Lung microvascular endothelial cell (primary cell): Measurements from ENCODE around the gene RGR. TPM values are rescaled to one million over a fixed set of nuclear protein-coding genes. Genes with fewer than 3 reads are reported as not detected.

Experiments used
- DNase-seq, 2 donors: peaks; one replicate each; pipeline versions ENCODE4 v3.0.0 to v3.0.0-alpha.2; 2010; ENCODE audit warnings: low read depth in 2 of 2
- total RNA-seq: library from RNA; depleted of rRNA; stranded (reverse); fragments of >200 nt; gene quantifications from 2 replicates; pipeline ENCODE4 v1.2.1, GENCODE V29; 2014

Gene RGR, protein sequence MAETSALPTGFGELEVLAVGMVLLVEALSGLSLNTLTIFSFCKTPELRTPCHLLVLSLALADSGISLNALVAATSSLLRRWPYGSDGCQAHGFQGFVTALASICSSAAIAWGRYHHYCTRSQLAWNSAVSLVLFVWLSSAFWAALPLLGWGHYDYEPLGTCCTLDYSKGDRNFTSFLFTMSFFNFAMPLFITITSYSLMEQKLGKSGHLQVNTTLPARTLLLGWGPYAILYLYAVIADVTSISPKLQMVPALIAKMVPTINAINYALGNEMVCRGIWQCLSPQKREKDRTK
- not detected in 2 replicates for total RNA-seq

DNA sequence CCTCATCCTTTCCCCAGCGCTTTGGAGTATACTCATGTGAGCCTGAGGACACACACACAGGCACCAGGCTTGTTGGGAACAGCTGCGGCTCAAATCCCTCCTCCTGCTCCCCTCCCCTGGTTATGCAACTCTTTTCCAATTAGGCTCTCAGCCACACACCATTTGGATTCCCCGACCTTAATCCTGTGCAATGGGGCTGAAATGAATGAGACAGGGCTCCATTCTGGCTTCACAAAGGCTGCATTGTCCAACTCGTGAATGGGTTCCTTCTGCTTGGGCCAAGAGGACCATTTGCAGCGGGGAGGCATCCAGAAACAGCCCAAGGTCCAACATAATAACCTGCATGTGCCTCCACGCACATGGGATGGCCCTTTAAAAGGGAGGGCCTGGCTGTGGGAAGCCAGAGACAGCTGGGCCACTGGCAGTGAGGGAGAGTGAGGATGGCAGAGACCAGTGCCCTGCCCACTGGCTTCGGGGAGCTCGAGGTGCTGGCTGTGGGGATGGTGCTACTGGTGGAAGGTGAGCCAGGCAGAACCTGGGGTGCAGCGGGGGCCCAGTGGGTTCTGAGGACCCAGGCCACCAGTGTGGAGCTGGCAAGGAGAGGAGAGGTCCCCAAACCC is at the start of gene RGR:
Gene RGR, plus strand, starts transcription at position 403 of the 620 bp plus-strand sequence. Its CDS starts 38 bp downstream, at position 441.
- DNase-seq, result no peak

DNA sequence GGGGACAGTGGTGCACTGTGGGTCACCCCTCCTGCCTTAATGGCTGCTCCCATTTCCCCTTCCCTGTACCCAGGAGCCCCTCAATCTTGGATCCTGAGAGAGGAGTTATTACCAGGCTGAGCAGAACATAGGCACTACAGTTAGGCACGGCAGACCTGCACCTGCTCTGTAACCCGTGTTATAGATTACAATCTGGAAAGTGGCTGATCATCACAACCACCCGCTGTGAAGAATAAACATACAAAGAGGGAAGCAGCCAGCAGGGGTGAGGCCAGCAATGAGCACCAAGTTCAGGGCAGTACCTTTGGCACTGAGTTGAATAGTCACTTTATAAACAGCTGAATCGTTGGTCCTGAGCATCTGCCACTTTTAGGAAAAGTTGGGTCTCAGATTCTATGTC is 48.8 kb upstream of the RGR start:
- no peak for DNase-seq

DNA sequence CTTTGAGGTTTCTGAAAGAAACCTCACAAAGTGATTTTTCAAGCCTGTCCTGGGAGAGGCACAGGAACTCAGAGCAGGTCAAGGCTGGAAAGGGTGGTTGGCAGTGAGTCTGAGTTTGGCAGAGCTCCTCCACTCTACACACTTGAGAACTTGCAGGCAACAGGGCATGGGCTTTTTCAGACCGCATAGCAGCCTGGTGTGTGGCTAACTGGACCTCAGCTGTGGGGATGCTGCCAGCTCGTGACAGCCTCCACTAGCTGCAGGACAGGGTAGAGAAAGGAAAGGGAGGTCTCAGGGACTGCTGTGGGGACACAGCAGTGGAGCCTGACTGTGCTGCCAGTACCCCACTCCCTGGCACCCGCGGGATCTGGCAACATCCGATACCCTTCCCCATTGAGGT is 47.9 kb upstream of the RGR start:
- no peak for DNase-seq

DNA sequence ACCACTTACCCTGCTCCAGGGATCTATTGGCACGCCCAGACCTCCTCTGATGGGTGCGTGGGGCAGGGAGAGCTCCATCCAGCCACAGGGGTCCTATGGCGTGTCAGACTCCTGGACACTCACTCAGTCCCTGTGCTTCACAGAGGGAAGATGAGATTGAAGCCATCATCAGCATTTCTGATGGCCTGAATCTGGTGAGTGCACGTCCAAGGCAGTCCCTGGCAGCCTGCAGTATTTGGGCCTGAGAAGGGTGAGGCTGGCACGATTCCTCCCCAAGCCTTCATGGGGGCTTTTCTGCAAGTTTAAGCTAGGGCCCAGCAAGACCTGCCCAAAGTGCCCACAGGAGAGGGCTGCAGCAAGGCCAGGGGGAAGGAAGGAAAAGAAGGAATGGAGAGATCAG is 47.2 kb upstream of the RGR start:
- no peak for DNase-seq

DNA sequence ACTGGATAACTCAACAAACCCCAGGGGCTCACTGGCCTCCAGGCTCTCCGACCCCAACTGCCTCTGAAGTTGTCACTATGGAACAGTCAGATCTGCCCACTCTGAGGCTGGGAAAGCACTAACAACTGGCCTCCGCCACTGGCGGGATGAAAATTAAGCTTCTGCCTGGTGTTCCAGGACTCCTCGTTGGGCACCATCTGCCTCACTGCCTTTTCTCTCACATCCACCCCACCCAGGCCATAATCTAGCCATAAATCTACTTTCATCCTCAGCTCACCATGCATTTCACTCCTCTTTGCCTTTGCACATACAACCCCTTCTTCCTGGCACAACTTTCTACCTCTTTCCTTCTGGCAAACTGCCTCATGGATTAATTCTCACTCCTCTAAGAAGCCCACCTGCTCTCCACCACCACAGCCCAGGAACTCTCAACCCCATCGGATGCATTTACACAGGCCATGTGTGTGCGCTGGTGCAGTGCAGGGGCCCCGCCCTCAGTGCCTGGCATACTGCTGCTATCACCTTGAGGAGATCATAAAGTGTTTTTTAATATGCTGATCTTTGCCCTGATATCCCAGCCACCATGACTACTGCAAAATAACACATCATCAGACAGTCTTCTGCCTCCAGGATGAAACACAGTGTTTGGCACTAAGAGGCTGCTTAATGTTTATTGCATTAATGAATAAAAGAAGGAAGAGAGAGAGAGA is 46.5 kb upstream of the RGR start:
- no peak for DNase-seq

DNA sequence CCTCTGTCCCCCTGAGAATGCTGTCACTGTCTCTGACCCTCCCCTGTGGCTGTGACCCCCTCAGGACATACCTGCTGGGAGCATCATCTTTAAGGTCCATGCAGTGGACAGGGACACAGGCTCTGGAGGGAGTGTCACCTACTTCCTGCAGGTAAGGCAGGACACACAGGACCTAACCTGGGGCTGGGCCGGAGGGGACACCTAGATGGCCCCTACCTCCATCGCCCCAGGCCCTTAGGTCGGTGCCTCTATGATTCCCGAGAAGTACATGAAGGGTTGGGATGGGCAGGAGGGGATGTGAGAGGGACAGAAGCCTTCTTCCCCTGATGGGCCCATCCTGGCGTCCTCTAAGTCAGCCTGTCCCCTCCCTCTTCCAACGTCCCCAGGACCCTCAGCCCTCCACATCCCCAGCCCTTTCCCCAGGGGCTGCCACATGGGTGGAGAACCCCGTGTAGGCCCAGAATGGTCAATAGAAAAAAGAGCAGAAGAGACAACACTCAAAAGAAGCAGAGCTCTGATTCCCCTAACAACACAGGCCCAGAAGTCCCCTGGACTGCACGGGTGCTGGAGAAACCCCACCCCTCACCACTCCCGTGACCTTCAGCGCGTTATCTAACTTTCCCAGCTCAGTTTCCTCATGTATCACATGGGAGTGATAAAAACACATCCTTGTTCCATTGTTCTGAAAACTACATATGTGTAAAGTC is 44.2 kb upstream of the RGR start:
- peak in 1 of 2 donors; percentile 20 for DNase-seq

DNA sequence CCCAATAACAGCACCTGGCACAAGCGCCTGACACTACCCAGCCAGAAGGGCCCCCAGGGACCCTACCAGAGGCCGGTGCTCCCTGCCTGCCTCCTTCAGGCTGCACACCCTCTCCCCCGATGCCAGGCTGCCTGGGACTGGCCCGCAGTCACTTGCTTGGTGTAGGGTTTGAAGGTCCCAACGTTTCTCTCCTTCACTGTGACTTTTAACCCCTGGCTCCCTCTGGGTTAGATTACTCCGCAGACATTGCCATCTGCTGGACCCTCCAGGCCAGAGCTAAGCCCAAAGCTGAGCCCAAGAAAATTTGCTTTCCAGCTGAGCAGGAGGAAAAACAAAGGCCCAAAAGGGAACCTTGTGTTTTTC is 43.6 kb upstream of the RGR start:
- DNase-seq, result no peak

DNA sequence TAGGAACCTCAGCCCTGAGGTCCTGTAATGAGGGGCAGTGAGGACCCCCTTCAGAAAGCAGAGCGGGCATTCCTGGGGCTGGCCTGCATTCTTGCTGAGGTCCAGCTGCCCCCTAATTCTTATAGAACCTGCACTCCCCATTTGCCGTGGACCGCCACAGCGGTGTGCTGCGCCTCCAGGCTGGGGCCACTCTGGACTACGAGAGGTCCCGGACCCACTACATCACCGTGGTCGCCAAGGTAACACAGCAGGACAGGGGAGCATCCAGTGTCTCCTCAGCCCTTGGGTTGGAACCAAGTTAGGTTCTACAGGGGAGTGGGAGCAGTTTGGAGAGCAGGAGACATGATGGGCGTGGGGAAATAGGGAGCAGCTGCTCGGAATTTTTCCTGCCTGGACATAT is 43.2 kb upstream of the RGR start:
- no peak for DNase-seq

DNA sequence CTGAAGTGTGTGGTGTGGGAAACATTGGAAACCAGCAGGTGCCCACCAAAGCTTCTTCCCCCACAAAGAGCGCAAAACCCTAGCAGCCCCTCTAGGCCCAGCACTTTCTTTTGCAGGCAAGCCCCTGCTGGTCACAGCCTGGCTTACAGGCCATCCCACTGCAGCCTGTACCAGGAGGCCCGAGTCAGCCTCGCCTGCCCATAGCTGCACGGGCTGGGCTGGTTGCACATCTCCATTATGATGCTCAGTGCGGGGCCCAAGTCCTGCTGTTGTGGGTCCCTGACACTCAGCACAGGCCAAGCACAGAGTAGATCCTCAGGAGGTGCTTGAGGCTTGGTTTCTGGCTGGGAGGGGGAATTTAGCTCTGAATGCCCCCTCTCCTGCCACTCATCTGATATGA is 42.5 kb upstream of the RGR start:
- DNase-seq, result no peak

DNA sequence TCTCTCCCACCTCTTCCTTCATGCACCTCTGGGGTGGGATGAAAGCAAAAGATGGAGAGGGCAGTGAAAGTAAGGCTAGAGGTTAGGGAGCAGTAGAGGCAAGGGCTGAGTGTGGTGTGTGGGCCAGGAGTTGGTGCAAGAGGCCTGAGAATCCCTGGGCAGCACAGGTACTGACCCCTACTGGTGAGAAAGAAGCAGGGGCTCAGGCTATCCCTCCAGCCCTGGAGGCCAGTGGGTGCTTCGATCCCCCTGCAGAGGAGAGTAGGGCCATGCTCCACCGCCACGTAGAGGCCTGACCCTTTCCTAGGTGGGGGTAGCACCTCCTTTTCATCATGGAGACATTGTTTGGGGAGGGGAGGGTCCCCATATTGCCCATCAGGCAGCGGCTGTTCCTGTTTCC is 40.7 kb upstream of the RGR start:
- DNase-seq, result peak in 1 of 2 donors; percentile 12

DNA sequence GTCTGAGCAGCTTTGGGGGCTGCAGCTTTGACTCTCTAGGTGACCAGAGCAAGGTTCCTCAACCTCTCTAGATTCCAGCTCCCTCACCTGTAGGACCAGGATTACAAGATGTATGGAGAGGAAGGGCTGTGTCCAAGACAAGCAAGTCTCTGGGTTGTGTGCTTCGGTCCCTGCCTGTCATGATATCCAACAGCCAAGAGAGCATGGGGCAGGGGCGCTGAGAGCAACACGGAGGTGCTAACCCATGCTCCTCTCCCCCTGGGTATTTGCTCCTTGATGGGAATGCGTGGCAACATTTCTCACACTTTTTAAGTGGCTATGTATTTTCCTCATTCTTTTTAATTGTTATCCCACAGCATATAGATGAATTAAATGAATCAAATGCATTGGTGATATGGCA is 40.2 kb upstream of the RGR start:
- DNase-seq, result no peak

DNA sequence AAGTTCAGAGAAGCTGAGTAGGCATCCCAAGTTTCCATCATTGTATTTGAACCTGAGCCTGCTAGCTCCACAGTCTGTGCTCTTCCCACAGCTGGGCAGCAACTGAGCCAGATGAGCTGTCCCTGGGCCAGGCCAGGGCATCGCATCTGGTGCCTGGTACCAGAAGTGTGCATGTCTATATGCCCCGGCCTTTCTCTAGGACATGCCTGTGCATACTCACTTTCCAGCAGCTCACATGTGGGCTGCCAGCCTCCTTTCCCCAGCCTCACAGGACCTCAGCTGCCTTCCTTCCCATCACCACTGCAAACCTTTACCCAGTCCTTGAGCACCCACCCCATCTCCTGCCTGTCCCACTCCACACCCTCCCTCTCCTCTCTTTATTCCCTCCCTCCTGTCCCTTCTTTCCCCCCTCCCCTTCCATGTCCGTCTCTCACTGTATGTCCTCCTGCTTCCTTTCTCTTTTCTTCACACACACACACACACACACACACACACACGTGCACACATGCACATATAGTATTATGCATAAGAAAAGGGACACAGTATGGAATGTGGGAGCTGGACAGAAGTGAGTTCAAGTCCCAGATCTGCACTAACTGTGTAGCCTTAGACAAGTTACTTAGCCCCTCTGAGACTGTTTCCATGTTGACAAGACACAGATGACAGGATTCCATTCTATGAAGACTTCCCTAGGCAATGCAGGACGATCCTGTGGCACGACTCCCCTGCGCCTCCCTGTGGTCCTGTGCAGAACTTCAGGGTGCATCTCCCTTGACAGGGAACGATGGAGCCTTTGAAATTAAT is 39.6 kb upstream of the RGR start:
- DNase-seq, result peak; percentile 57 to 62

DNA sequence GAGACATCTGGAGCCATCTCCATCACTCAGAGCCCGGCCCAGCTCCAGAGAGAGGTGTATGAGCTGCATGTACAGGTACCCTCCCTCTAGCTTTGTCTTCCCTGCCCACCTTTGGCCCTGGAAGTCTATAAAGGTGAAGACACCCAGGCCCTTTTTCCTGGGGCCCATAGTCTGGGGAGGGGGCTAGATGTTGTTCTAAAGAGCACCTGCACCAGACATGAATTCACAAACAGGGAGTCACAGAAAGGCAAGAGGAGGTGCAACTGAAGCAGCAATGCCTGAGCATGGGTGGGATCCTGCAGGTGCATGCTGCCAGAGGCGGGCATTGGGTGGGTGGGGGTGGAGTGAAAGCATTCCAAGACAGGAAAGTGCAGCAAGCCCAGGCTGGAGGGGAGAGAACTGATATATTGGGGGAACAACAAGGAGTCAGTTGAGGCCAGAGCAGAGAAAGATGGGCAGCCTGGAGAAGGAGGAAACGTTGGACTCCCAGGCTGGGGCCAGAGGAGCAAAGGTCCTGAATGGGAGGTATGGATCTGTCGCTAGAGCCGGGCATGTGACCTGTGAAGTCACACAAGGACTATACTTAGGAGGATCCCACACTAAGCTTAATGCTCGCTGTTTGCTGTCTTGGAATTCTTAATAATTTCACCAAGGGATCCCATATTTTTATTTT is 38.9 kb upstream of the RGR start:
- DNase-seq, result no peak

DNA sequence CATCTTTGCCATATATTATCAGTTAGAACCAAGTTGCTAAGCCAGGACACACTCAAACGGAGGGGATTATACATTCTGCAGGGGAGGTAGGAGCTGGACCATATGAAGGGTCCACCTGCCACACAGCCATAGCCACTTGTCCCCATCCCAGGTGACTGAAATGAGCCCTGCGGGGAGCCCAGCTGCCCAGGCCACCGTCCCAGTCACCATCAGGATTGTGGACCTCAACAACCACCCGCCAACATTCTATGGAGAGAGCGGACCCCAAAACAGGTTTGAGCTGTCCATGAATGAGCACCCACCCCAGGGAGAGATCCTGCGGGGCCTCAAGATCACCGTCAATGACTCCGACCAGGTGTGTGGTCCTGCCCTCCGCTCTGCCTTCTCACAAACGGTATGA is 36.8 kb upstream of the RGR start:
- DNase-seq, result no peak

DNA sequence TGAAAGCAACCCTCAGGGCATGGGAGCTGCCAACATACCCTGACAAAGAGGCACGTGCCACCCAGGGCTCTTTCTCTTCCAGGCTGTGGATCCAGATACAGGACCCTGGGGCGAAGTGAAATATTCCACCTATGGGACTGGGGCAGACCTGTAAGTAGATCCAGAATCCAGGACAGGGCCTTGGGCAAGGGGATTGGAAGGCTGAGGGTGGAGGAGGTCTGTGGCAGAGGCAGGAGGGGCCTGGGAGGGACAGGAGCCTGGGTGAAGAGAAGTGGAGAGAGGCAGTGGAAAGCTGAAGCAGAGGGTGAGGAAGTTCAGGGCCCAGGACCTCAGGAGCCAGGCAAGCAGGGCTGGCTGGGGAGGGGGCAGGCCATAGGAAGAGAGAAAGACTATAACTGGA is 33.3 kb upstream of the RGR start:
- DNase-seq, result no peak

DNA sequence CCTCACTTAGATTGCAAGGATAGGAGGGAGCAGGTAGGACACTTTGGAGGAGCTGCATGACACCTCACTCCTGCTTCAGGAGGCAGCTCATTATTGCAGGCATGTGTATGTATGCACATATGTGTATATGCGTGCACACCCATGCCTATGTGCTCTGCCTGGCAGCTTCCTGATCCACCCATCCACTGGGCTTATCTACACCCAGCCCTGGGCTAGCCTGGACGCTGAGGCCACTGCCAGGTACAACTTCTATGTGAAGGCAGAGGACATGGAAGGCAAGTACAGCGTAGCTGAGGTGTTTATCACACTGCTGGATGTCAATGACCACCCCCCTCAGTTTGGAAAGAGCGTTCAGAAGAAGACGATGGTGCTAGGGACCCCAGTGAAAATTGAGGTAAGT is 32.8 kb upstream of the RGR start:
- no peak for DNase-seq

DNA sequence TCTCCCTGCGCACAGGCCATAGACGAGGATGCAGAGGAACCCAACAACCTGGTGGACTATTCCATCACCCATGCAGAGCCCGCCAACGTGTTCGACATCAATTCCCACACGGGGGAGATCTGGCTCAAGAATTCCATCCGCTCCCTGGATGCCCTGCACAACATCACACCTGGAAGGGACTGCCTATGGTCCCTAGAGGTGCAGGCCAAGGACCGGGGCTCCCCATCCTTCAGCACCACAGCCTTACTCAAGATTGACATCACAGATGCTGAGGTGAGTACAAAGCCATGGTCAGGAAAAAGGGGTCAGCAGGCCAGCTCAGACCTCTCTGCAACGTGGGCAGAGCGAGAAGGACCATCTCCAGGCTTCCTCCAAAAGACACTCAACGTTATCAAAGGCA is 31.8 kb upstream of the RGR start:
- no peak for DNase-seq

DNA sequence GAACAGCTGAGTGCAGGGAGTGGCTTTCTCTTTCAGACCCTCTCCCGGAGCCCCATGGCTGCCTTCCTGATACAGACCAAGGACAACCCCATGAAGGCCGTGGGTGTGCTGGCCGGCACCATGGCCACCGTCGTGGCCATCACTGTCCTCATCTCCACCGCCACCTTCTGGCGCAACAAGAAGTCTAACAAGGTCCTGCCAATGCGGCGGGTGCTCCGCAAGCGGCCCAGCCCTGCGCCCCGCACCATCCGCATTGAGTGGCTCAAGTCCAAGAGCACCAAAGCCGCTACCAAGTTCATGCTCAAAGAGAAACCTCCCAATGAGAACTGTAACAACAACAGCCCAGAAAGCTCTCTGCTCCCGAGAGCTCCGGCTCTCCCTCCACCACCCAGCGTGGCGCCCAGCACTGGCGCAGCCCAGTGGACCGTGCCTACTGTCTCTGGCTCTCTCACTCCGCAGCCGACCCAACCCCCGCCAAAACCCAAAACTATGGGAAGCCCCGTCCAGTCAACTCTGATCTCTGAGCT is 30.7 kb upstream of the RGR start:
- DNase-seq, result no peak

DNA sequence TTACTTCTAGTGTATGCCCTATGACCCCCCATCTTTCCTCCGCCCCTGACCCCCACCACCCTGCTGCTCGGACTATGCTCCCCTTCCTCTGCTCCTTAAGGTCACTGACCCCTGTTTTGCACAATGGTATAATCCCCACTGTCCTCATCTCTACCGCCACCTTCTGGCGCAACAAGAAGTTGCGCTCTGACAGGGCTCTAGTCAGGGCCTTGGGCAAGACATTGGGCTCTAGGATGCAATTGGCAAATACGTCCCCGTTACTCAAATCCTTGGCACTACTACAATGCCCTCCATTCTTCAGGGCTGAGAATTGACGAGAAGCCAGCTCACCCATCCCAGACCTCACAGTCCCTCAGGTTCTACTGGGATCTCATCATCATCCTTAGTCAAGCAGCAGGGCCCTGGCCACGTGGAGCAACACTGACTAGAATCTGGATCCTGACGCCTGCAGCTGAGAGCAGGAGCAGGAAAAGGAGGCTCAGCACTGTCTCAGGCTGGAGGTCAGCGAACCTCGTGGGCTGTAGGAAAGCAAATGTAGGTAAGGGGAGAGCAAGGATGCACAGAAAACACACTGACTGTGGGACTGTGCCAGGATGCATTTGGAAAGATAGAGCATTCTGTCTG is 30.1 kb upstream of the RGR start:
- no peak for DNase-seq

DNA sequence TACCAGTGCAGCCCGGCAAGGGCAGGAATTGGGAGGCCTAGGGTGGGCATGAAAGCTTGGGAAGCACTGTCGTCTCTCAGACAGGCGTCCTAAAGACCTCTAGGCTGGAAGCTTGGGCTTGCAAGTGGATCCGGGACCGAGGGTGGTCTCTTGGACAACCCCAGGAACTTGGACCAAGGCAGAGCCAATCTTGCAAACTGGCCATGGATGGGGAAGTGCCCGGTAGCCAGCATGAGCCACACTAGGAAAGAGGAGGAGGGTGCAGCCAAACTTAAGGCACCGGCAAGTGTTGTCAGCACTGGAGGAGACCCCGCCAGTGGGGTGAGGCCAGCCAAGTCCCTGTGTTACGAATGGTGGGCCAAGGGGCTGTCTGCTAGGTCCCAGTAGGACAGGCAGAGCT is 28.0 kb upstream of the RGR start:
- DNase-seq, result no peak
